ENCODE measurements around the gene GOLT1A.

DNA sequence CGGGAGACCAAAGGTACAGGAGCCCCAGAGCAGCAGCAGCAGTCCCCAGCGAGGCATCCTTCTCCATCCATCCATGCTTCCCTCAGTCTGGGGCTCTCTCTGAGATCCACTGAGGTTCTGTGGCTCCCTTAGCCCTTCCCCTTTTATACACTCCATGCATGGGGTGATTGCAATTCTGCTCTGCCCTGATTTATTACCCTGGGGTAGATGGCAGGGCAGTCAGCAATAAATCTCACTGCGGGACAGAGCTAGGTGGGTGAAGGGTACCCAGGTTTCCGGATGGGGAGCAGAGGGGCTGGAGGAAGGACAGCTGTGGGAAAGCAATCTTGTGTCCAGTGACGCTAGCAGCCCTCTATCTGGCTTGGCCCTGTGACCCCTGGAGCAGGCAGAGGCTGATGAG, 47.6 kb downstream of the GOLT1A start, which contains the start of gene REN:
- TF ChIP-seq, protein P1, sequence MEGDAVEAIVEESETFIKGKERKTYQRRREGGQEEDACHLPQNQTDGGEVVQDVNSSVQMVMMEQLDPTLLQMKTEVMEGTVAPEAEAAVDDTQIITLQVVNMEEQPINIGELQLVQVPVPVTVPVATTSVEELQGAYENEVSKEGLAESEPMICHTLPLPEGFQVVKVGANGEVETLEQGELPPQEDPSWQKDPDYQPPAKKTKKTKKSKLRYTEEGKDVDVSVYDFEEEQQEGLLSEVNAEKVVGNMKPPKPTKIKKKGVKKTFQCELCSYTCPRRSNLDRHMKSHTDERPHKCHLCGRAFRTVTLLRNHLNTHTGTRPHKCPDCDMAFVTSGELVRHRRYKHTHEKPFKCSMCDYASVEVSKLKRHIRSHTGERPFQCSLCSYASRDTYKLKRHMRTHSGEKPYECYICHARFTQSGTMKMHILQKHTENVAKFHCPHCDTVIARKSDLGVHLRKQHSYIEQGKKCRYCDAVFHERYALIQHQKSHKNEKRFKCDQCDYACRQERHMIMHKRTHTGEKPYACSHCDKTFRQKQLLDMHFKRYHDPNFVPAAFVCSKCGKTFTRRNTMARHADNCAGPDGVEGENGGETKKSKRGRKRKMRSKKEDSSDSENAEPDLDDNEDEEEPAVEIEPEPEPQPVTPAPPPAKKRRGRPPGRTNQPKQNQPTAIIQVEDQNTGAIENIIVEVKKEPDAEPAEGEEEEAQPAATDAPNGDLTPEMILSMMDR (IDR thresholded peaks at IDR 0.05), result no peak
- no peak for TF ChIP-seq ZFX (IDR thresholded peaks at IDR 0.05; ENCODE audit: borderline replicate concordance)

Data from 22Rv1 (cell line).